Fibroblast of skin of back (primary cell): ENCODE measurements around the gene NKAIN1.
A peak's percentile ranks its signal among the peaks of the same experiment; 100 is the strongest.
"Not testable (repeated sequence)": the region's sequence is repeated elsewhere in the genome, so short reads cannot be mapped to it uniquely, and the experiment has no call there.

Source experiments
- DNase-seq: peaks from one replicate; pipeline ENCODE4 v3.0.0-alpha.2; 2013

NKAIN1 gene

GRCh38 chr1:31195267-31195666 lies 44.4 kb downstream of the NKAIN1 start:
- not testable (repeated sequence) for DNase-seq

GRCh38 chr1:31193729-31194128 lies 46.0 kb downstream of the NKAIN1 start:
- DNase-seq = no peak

GRCh38 chr1:31191281-31191680 lies 48.4 kb downstream of the NKAIN1 start:
- no peak for DNase-seq

- DNase-seq = no peak
Observed at GRCh38 chr1:31189696-31190674, 49.7 kb downstream of the NKAIN1 start.

- DNase-seq = peak; percentile 29
Observed at GRCh38 chr1:31183927-31184554, 55.6 kb downstream of the NKAIN1 start.

GRCh38 chr1:31183126-31183525 lies 56.6 kb downstream of the NKAIN1 start:
- DNase-seq = no peak

GRCh38 chr1:31182352-31182751 lies 57.3 kb downstream of the NKAIN1 start:
- peak; percentile 95 for DNase-seq

- DNase-seq = peak; percentile 25
Observed at GRCh38 chr1:31181515-31182343, 58.0 kb downstream of the NKAIN1 start.

GRCh38 chr1:31180338-31180737 lies 59.3 kb downstream of the NKAIN1 start:
- DNase-seq = no peak

GRCh38 chr1:31176291-31176690 lies 63.4 kb downstream of the NKAIN1 start:
- DNase-seq = not testable (repeated sequence)

GRCh38 chr1:31170486-31170735 lies 69.3 kb downstream of the NKAIN1 start:
- DNase-seq = no peak

- no peak for DNase-seq
Observed at GRCh38 chr1:31166462-31166861, 73.2 kb downstream of the NKAIN1 start.

- DNase-seq = no peak
Observed at GRCh38 chr1:31164291-31164690, 75.4 kb downstream of the NKAIN1 start.

GRCh38 chr1:31163866-31164265 lies 75.8 kb downstream of the NKAIN1 start:
- no peak for DNase-seq

- DNase-seq = no peak
Observed at GRCh38 chr1:31161571-31161970, 78.1 kb downstream of the NKAIN1 start.

- DNase-seq = no peak
Observed at GRCh38 chr1:31159869-31160611, 79.6 kb downstream of the NKAIN1 start.

GRCh38 chr1:31159323-31159722 lies 80.4 kb downstream of the NKAIN1 start:
- no peak for DNase-seq

- peak; percentile 75 for DNase-seq
Observed at GRCh38 chr1:31155216-31155806, 84.4 kb downstream of the NKAIN1 start.

- peak; percentile 79 for DNase-seq
Observed at GRCh38 chr1:31154632-31155215, 85.0 kb downstream of the NKAIN1 start.

GRCh38 chr1:31154000-31154631 lies 85.6 kb downstream of the NKAIN1 start:
- DNase-seq = no peak

- no peak for DNase-seq
Observed at GRCh38 chr1:31153423-31153822, 86.3 kb downstream of the NKAIN1 start.
